Ishikawa (cell line): ENCODE results near the gene WFDC1.

ENCODE experiments used
- CEBPB ChIP-seq: IDR thresholded peaks from 2 replicates; pipeline ENCODE4 v1.6.1; 2012
- CREB1 ChIP-seq: IDR thresholded peaks from 2 replicates; pipeline ENCODE4 v1.6.1; 2012; ENCODE audit warnings: low read depth
- EGR1 ChIP-seq: IDR thresholded peaks from 2 replicates; pipeline ENCODE4 v1.6.1; 2012
- EP300 ChIP-seq: IDR thresholded peaks from 2 replicates; pipeline ENCODE4 v1.6.1; 2012; ENCODE audit warnings: borderline replicate concordance
- FOXM1 ChIP-seq: IDR thresholded peaks from 2 replicates; pipeline ENCODE4 v1.6.1; 2012; ENCODE audit warnings: low read depth, borderline replicate concordance
- MAX ChIP-seq: IDR thresholded peaks from 2 replicates; pipeline ENCODE4 v1.6.1; 2012
- NFIC ChIP-seq: IDR thresholded peaks from 2 replicates; pipeline ENCODE4 v1.6.1; 2012
- RAD21 ChIP-seq: IDR thresholded peaks from 2 replicates; pipeline ENCODE4 v1.6.1; 2012; ENCODE audit warnings: low read depth
- REST ChIP-seq: IDR thresholded peaks from 2 replicates; pipeline ENCODE4 v1.6.1; 2012; ENCODE audit warnings: low read depth, mild to moderate bottlenecking
- TAF1 ChIP-seq: IDR thresholded peaks from 2 replicates; pipeline ENCODE4 v1.6.1; 2012; ENCODE audit warnings: low read depth, mild to moderate bottlenecking
- TCF12 ChIP-seq: IDR thresholded peaks from 2 replicates; pipeline ENCODE4 v1.6.1; 2012; ENCODE audit warnings: low read depth
- TEAD4 ChIP-seq: IDR thresholded peaks from 2 replicates; pipeline ENCODE4 v1.6.1; 2012
- YY1 ChIP-seq: IDR thresholded peaks from 2 replicates; pipeline ENCODE4 v1.6.1; 2012; ENCODE audit warnings: low read depth
- ZBTB7A ChIP-seq: IDR thresholded peaks from 2 replicates; pipeline ENCODE4 v1.6.1; 2012; ENCODE audit warnings: low read depth
- TF ChIP-seq, protein P1 (sequence below): IDR thresholded peaks from 2 replicates; pipeline ENCODE4 v1.6.1; 2012

The WFDC1 gene

DNA sequence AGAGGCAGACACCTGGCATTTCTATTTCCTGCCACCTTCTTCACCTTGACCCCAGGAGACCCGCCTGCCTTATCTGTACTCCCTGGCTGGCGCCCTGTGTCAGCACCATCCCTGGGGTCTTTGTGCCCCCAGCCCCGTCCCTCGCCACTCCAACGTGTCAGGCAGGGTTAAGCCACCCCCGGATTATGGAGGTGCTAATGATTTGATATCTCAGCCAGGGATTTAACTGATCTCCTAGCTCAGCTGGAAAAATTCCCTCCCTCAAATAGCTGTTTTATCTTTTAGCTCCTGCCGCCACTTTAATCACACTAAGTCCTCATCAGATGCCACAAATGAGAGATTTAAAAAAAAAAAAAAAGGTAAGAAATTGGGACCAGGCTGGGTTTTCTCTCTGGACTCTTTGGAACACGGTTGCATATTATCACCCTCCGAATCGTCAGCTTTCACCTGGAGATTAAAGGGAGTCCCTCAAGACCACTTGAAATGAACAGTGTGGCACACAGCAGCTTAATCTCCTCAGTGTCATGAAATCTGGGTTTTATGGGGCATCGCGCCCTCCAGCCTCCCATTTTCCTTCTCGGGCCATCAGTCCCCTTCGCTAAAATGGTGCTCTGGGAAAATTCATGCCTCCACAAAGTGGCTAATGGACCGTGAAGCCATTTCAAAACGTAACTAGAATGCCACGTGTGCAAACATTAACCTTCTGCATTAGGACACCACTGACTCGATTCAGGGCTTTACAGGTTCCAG, 26.2 kb upstream of the WFDC1 start:
- TF ChIP-seq RAD21 (no peak), REST (no peak), TCF12 (no peak), EGR1 (no peak), TAF1 (no peak), MAX (no peak), FOXM1 (no peak), CEBPB (no peak), YY1 (no peak), CREB1 (no peak), TEAD4 (no peak), ZBTB7A (no peak), EP300 (no peak), NFIC (no peak)
- TF ChIP-seq, protein P1, sequence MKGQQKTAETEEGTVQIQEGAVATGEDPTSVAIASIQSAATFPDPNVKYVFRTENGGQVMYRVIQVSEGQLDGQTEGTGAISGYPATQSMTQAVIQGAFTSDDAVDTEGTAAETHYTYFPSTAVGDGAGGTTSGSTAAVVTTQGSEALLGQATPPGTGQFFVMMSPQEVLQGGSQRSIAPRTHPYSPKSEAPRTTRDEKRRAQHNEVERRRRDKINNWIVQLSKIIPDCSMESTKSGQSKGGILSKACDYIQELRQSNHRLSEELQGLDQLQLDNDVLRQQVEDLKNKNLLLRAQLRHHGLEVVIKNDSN = no peak

DNA sequence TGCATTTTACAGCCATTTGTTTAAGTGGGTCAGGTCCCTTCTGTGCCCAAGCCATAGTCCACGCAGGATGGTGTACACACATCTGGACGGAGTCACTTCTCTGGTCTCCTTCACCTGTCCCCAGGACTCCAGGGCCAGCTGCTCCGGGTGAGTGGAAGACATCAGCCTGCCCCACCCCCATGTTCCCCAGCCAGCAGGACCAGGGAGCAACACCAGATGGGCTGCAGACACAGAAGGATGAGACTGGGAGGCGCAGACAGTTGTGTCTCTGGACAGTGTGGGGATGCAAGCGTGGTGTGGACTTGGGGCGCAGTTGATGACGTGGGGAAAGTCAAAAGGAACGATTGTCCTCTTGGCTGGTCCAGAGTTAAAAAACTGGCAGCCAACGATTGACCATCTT, 24.6 kb upstream of the WFDC1 start:
- TF ChIP-seq TAF1 (no peak), CREB1 (no peak), EP300 (no peak)

DNA sequence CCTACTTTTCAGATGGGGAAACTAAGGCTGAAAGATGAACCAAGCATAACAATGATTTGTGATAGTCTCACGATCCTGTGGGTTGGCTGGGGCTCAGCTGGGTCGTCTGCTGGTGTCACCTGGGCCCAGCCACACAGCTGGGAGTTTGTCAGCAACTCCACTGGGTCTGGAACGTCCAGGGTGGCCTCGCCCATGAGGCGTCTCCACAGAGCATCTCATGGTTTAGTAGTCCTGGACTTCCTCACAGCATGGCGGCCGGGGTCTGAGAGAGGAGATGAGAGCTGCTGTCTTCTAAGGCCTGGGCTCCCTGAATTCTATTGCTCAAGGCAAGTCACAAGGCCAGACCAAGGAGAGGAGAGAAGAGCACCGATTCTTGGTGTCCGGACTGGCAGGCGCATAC, 24.1 kb upstream of the WFDC1 start:
- TF ChIP-seq EGR1 (no peak), ZBTB7A (no peak), FOXM1 (no peak), REST (no peak), NFIC (no peak), EP300 (no peak), MAX (no peak), YY1 (no peak), TEAD4 (no peak), TAF1 (no peak), RAD21 (no peak), CREB1 (no peak)

DNA sequence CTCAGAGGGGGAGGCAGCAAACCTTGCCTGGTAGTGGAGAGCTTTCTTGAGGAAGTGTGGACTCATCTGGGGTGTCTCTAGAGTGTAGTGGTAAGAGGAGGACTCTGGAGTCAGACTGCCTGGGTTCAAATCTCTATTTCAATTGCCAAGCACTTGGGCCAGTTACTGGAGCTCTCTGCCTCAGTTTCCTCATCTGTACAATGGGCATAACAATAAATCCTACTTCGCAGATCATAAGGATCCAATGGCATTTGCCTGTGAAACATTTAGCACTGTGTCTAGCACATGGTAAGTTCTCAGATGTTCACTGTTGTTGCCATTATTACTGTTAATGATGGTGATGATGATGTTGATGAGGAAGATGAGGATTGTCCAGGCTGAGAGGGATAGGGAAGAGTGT, 23.6 kb upstream of the WFDC1 start:
- TF ChIP-seq ZBTB7A = no peak
- no peak for TF ChIP-seq NFIC
- no peak for TF ChIP-seq CREB1

DNA sequence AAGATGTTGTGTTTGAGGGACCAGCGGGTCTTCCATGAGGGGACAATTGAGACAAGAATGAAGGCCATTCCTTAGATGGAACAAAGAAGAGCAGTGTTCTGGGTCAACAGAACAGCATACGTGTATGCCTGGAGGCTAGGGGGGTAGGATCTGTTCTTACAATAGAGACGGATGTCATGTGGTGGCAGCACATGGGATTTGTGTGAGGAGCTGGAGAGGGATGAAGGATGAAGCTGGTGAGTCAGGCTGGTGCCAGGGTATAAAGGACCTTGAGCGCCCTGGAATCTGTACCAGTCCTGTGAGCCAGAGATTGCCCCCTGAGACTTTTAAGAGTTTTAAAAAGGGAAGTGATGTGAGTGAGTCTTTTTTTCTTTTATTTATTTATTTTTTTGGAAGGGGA, 22.8 kb upstream of the WFDC1 start:
- TF ChIP-seq, protein P1 = no peak
- no peak for TF ChIP-seq TAF1
- no peak for TF ChIP-seq TEAD4
- TF ChIP-seq FOXM1 = no peak
- TF ChIP-seq TCF12 = no peak
- no peak for TF ChIP-seq RAD21
- TF ChIP-seq YY1 = no peak
- no peak for TF ChIP-seq REST
- TF ChIP-seq ZBTB7A = no peak
- no peak for TF ChIP-seq NFIC
- TF ChIP-seq EGR1 = no peak
- no peak for TF ChIP-seq MAX
